GM12878 (cell line): ENCODE data around the gene PARP8. TPM values are rescaled to one million over a fixed set of nuclear protein-coding genes. Genes with fewer than 3 reads are reported as not detected.

Experiments
- EGR1 ChIP-seq, 2 experiments: IDR thresholded peaks; 1 replicate in 1 of 2; 2 replicates in 1 of 2; pipeline ENCODE4 v1.6.1; 2011 to 2012; ENCODE audit warnings: low read depth in 2 of 2, low read length in 2 of 2, borderline replicate concordance in 1 of 2, mild to moderate bottlenecking in 1 of 2, moderate library complexity in 1 of 2
- FOXM1 ChIP-seq: IDR thresholded peaks from 2 replicates; pipeline ENCODE4 v1.6.1; 2012; ENCODE audit warnings: low read depth, mild to moderate bottlenecking, inconsistent platforms, low read length, moderate library complexity
- polyA plus RNA-seq, 11 experiments: library from polyadenylated mRNA; depleted of rRNA in 4 of 11; unstranded in 6 of 11; stranded (reverse) in 5 of 11; fragments of >200 nt; fragmentation: Nextera tagmentation in 4 of 11; fragmentation: Illumina TruSeq in 1 of 11; extraction: Ambion mirVana in 4 of 11; extraction: Trizol in 1 of 11; gene quantifications; 1 replicate in 1 of 11; 2 replicates in 10 of 11; pipeline versions ENCODE4 v1.2.1 to v1.2.3, GENCODE V29; 2011 to 2016; ENCODE audit warnings: inconsistent platforms in 2 of 11, missing spikeins in 2 of 11, low read depth in 1 of 11
- total RNA-seq, 4 experiments: library from RNA; depleted of rRNA in 3 of 4; stranded (reverse); fragments of >200 nt in 3 of 4; fragmentation: Illumina TruSeq in 1 of 4; extraction: Trizol in 1 of 4; gene quantifications; 2 replicates each; pipeline versions ENCODE4 v1.2.1 to v1.2.3, GENCODE V29; 2013 to 2021
- TF ChIP-seq, protein P1 (sequence below): fragments of 450-650 bp; IDR thresholded peaks from 2 replicates; pipeline ENCODE4 v1.6.1; 2016; ENCODE audit warnings: mild to moderate bottlenecking, moderate library complexity, borderline replicate concordance
- TF ChIP-seq, protein P2 (sequence below): fragments of 450-650 bp; formaldehyde crosslinking; IDR thresholded peaks from 2 replicates; pipeline ENCODE4 v1.4.0; 2020; ENCODE audit warnings: mild to moderate bottlenecking, moderate library complexity
- TF ChIP-seq, protein P3 (sequence below): IDR thresholded peaks from 2 replicates; pipeline ENCODE4 v1.6.1; 2012; ENCODE audit warnings: low read depth, low read length, improper control_type of control experiment

PARP8 gene
- total and polyA plus RNA-seq, 10 of the 15 experiments (the other 5 are each of a cell fraction or from before 2014, with no cell fraction given): 9.1 to 65.2 (median 20.6) TPM

GRCh38 chr5:50843091-50843490, 176.7 kb downstream of the PARP8 start (continued):
- TF ChIP-seq, protein P1, sequence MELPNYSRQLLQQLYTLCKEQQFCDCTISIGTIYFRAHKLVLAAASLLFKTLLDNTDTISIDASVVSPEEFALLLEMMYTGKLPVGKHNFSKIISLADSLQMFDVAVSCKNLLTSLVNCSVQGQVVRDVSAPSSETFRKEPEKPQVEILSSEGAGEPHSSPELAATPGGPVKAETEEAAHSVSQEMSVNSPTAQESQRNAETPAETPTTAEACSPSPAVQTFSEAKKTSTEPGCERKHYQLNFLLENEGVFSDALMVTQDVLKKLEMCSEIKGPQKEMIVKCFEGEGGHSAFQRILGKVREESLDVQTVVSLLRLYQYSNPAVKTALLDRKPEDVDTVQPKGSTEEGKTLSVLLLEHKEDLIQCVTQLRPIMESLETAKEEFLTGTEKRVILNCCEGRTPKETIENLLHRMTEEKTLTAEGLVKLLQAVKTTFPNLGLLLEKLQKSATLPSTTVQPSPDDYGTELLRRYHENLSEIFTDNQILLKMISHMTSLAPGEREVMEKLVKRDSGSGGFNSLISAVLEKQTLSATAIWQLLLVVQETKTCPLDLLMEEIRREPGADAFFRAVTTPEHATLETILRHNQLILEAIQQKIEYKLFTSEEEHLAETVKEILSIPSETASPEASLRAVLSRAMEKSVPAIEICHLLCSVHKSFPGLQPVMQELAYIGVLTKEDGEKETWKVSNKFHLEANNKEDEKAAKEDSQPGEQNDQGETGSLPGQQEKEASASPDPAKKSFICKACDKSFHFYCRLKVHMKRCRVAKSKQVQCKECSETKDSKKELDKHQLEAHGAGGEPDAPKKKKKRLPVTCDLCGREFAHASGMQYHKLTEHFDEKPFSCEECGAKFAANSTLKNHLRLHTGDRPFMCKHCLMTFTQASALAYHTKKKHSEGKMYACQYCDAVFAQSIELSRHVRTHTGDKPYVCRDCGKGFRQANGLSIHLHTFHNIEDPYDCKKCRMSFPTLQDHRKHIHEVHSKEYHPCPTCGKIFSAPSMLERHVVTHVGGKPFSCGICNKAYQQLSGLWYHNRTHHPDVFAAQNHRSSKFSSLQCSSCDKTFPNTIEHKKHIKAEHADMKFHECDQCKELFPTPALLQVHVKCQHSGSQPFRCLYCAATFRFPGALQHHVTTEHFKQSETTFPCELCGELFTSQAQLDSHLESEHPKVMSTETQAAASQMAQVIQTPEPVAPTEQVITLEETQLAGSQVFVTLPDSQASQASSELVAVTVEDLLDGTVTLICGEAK: no peak
- TF ChIP-seq, protein P2, sequence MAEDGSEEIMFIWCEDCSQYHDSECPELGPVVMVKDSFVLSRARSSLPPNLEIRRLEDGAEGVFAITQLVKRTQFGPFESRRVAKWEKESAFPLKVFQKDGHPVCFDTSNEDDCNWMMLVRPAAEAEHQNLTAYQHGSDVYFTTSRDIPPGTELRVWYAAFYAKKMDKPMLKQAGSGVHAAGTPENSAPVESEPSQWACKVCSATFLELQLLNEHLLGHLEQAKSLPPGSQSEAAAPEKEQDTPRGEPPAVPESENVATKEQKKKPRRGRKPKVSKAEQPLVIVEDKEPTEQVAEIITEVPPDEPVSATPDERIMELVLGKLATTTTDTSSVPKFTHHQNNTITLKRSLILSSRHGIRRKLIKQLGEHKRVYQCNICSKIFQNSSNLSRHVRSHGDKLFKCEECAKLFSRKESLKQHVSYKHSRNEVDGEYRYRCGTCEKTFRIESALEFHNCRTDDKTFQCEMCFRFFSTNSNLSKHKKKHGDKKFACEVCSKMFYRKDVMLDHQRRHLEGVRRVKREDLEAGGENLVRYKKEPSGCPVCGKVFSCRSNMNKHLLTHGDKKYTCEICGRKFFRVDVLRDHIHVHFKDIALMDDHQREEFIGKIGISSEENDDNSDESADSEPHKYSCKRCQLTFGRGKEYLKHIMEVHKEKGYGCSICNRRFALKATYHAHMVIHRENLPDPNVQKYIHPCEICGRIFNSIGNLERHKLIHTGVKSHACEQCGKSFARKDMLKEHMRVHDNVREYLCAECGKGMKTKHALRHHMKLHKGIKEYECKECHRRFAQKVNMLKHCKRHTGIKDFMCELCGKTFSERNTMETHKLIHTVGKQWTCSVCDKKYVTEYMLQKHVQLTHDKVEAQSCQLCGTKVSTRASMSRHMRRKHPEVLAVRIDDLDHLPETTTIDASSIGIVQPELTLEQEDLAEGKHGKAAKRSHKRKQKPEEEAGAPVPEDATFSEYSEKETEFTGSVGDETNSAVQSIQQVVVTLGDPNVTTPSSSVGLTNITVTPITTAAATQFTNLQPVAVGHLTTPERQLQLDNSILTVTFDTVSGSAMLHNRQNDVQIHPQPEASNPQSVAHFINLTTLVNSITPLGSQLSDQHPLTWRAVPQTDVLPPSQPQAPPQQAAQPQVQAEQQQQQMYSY (CRISPR knock-in tag): no peak
- TF ChIP-seq EGR1 (IDR thresholded peaks at IDR 0.05; ENCODE audit: borderline replicate concordance in 1 of 2, low read depth in 2 of 2, low read length in 2 of 2) (no peak), FOXM1 (no peak)
- TF ChIP-seq, protein P3, sequence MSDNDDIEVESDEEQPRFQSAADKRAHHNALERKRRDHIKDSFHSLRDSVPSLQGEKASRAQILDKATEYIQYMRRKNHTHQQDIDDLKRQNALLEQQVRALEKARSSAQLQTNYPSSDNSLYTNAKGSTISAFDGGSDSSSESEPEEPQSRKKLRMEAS: no peak
